Thyroid gland (tissue), 4 donors: ENCODE measurements around the gene DIP2C.

Source experiments
- CTCF ChIP-seq, 6 experiments: fragments of 200-600 bp in 3 of 6; fragments of 450-650 bp in 3 of 6; sonication (generic) in 3 of 6; IDR thresholded peaks; one replicate each; pipeline ENCODE4 v1.5.1; 2016 to 2019; ENCODE audit warnings: antibody characterized with exemption in 6 of 6, mild to moderate bottlenecking in 2 of 6, inconsistent platforms in 1 of 6, moderate library complexity in 1 of 6
- POLR2A ChIP-seq, 2 donors: fragments of 450-650 bp; IDR thresholded peaks; one replicate each; pipeline ENCODE4 v1.6.1; 2017; ENCODE audit warnings: antibody characterized with exemption in 2 of 2, mild to moderate bottlenecking in 2 of 2, moderate library complexity in 1 of 2

GRCh38 chr10:547591-548081 lies 141.8 kb downstream of the DIP2C start:
- TF ChIP-seq CTCF (IDR thresholded peaks at IDR 0.05) (no peak), POLR2A (IDR thresholded peaks at IDR 0.05) (no peak)
